GM12878 (cell line): ENCODE results near the gene BAZ2A. TPM values are rescaled to one million over a fixed set of nuclear protein-coding genes. Genes with fewer than 3 reads are reported as not detected.

Source experiments
- BCL11A ChIP-seq: IDR thresholded peaks from 2 replicates; pipeline ENCODE4 v1.6.1; 2011; ENCODE audit warnings: low read depth, low read length
- CHD4 ChIP-seq: fragments of 200-600 bp; sonication (generic); IDR thresholded peaks from 2 replicates; pipeline ENCODE4 v1.6.1; 2016; ENCODE audit warnings: mild to moderate bottlenecking
- ESRRA ChIP-seq: IDR thresholded peaks from 2 replicates; pipeline ENCODE4 v1.6.1; 2012; ENCODE audit warnings: mild to moderate bottlenecking, low read length, improper control_type of control experiment
- IKZF2 ChIP-seq, 2 experiments: fragments of 450-650 bp; IDR thresholded peaks; 2 replicates each; pipeline ENCODE4 v1.6.1; 2017; ENCODE audit warnings: mild to moderate bottlenecking in 2 of 2, moderate library complexity in 2 of 2
- RB1 ChIP-seq: fragments of 450-650 bp; formaldehyde crosslinking; IDR thresholded peaks from 2 replicates; pipeline ENCODE4 v1.6.1; 2017; ENCODE audit warnings: mild to moderate bottlenecking, borderline replicate concordance
- SIN3A ChIP-seq: IDR thresholded peaks from 2 replicates; pipeline ENCODE4 v1.6.1; 2012; ENCODE audit warnings: low read depth, low read length, improper control_type of control experiment
- SMARCA5 ChIP-seq: fragments of 450-650 bp; IDR thresholded peaks from 2 replicates; pipeline ENCODE4 v1.6.1; 2017; ENCODE audit warnings: mild to moderate bottlenecking
- SP1 ChIP-seq: IDR thresholded peaks from one replicate; pipeline ENCODE4 v1.6.1; 2011; ENCODE audit warnings: low read depth, low read length
- SUPT20H ChIP-seq: IDR thresholded peaks from 2 replicates; pipeline ENCODE4 v1.6.1; 2011; ENCODE audit warnings: low read depth, mild to moderate bottlenecking, low read length, moderate library complexity, borderline replicate concordance; ENCODE audit not compliant: control insufficient read depth
- SUZ12 ChIP-seq: fragments of 200-600 bp; sonication (generic); IDR thresholded peaks from one replicate; pipeline ENCODE4 v1.6.1; 2018; ENCODE audit warnings: antibody characterized with exemption, mild to moderate bottlenecking; ENCODE audit not compliant: unreplicated experiment
- TBL1XR1 ChIP-seq: IDR thresholded peaks from 2 replicates; pipeline ENCODE4 v1.6.1; 2012; ENCODE audit warnings: low read depth, low read length, improper control_type of control experiment
- ZNF217 ChIP-seq: fragments of 450-650 bp; IDR thresholded peaks from 2 replicates; pipeline ENCODE4 v1.6.1; 2017; ENCODE audit warnings: antibody characterized with exemption, mild to moderate bottlenecking
- polyA plus RNA-seq, 11 experiments: library from polyadenylated mRNA; depleted of rRNA in 4 of 11; unstranded in 6 of 11; stranded (reverse) in 5 of 11; fragments of >200 nt; fragmentation: Nextera tagmentation in 4 of 11; fragmentation: Illumina TruSeq in 1 of 11; extraction: Ambion mirVana in 4 of 11; extraction: Trizol in 1 of 11; gene quantifications; 1 replicate in 1 of 11; 2 replicates in 10 of 11; pipeline versions ENCODE4 v1.2.1 to v1.2.3, GENCODE V29; 2011 to 2016; ENCODE audit warnings: inconsistent platforms in 2 of 11, missing spikeins in 2 of 11, low read depth in 1 of 11
- total RNA-seq, 4 experiments: library from RNA; depleted of rRNA in 3 of 4; stranded (reverse); fragments of >200 nt in 3 of 4; fragmentation: Illumina TruSeq in 1 of 4; extraction: Trizol in 1 of 4; gene quantifications; 2 replicates each; pipeline versions ENCODE4 v1.2.1 to v1.2.3, GENCODE V29; 2013 to 2021
- TF ChIP-seq, protein P1 (sequence below): IDR thresholded peaks from 2 replicates; pipeline ENCODE4 v1.6.1; 2012; ENCODE audit warnings: mild to moderate bottlenecking, low read depth, low read length
- TF ChIP-seq, protein P2 (sequence below): IDR thresholded peaks from 2 replicates; pipeline ENCODE4 v1.6.1; 2012; ENCODE audit warnings: low read length, inconsistent platforms
- TF ChIP-seq, protein P3 (sequence below): IDR thresholded peaks from 2 replicates; pipeline ENCODE4 v1.6.1; 2011; ENCODE audit warnings: borderline replicate concordance, low read depth, mild to moderate bottlenecking, moderate library complexity, mixed read lengths, low read length; ENCODE audit not compliant: insufficient read depth; ENCODE audit errors: extremely low read length
- TF ChIP-seq, protein P4 (sequence below): fragments of 450-650 bp; IDR thresholded peaks from 2 replicates; pipeline ENCODE4 v1.6.1; 2017; ENCODE audit warnings: low read depth, mild to moderate bottlenecking, moderate library complexity

The BAZ2A gene
- total and polyA plus RNA-seq, 10 of the 15 experiments (the other 5 are each of a cell fraction or from before 2014, with no cell fraction given): 4.8 to 90.2 (median 29.9) TPM

DNA sequence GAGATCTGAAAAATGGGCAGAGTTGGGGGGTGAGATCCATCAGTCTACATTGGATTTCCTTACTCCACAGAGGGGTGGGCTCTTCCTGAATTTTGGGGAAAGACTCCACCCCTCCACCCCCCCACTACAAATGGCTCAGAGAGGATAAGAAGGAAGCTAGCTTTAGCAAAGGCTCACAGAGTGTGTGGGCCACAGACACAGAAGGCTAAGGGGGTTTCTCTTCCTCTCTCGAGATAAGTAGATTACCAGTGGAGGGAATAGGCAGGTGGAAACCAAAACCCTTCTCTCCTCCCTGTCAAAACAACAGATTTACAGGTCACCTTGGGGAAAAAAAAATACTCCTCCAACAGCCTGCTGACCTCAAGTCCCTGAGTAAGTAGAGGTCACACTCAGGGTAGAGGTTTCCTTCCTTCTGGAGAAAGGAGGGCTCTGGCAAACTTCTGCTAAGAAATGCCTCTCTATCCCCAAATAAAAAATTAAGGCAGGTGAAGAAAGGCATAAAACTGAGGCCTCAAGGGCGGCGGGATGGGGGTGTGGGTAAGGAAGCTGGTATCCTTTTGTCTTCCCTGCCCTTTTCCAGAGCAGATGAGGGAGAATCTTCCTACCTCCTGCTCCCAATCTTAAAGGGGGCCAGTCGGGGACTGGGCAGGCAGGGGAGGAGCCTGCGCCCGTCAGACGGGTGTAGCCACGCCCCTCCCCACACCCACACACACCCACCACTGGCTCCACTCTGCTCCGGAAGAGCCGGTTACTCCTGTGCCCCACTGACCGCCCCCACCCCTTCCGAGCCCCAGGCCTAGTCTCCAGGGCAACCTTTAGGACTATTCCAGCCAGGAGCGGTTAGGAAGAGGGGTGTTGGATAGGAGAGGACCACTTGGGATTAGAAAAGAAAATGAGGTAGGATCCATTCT, 1.9 kb upstream of the BAZ2A start (continued):
- TF ChIP-seq, protein P1, sequence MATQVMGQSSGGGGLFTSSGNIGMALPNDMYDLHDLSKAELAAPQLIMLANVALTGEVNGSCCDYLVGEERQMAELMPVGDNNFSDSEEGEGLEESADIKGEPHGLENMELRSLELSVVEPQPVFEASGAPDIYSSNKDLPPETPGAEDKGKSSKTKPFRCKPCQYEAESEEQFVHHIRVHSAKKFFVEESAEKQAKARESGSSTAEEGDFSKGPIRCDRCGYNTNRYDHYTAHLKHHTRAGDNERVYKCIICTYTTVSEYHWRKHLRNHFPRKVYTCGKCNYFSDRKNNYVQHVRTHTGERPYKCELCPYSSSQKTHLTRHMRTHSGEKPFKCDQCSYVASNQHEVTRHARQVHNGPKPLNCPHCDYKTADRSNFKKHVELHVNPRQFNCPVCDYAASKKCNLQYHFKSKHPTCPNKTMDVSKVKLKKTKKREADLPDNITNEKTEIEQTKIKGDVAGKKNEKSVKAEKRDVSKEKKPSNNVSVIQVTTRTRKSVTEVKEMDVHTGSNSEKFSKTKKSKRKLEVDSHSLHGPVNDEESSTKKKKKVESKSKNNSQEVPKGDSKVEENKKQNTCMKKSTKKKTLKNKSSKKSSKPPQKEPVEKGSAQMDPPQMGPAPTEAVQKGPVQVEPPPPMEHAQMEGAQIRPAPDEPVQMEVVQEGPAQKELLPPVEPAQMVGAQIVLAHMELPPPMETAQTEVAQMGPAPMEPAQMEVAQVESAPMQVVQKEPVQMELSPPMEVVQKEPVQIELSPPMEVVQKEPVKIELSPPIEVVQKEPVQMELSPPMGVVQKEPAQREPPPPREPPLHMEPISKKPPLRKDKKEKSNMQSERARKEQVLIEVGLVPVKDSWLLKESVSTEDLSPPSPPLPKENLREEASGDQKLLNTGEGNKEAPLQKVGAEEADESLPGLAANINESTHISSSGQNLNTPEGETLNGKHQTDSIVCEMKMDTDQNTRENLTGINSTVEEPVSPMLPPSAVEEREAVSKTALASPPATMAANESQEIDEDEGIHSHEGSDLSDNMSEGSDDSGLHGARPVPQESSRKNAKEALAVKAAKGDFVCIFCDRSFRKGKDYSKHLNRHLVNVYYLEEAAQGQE: no peak
- peak; percentile 77; the same call in 1 of the 2 replicates for TF ChIP-seq ESRRA
- TF ChIP-seq, protein P2, sequence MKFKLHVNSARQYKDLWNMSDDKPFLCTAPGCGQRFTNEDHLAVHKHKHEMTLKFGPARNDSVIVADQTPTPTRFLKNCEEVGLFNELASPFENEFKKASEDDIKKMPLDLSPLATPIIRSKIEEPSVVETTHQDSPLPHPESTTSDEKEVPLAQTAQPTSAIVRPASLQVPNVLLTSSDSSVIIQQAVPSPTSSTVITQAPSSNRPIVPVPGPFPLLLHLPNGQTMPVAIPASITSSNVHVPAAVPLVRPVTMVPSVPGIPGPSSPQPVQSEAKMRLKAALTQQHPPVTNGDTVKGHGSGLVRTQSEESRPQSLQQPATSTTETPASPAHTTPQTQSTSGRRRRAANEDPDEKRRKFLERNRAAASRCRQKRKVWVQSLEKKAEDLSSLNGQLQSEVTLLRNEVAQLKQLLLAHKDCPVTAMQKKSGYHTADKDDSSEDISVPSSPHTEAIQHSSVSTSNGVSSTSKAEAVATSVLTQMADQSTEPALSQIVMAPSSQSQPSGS: no peak
- TF ChIP-seq SP1: peak; percentile 42
- TF ChIP-seq RB1: no peak
- no peak for TF ChIP-seq SUPT20H
- TF ChIP-seq SIN3A: no peak
- peak in 1 of 2 experiments; percentile 39; a peak in 2 of 4 replicates for TF ChIP-seq IKZF2 (IDR thresholded peaks at IDR 0.05)
- no peak; the same call in 1 of the 2 replicates for TF ChIP-seq SMARCA5
- TF ChIP-seq, protein P3, sequence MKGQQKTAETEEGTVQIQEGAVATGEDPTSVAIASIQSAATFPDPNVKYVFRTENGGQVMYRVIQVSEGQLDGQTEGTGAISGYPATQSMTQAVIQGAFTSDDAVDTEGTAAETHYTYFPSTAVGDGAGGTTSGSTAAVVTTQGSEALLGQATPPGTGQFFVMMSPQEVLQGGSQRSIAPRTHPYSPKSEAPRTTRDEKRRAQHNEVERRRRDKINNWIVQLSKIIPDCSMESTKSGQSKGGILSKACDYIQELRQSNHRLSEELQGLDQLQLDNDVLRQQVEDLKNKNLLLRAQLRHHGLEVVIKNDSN: no peak
- TF ChIP-seq TBL1XR1: no peak; the same call in 1 of the 2 replicates
- no peak for TF ChIP-seq ZNF217
- no peak for TF ChIP-seq SUZ12
- no peak for TF ChIP-seq BCL11A
- TF ChIP-seq, protein P4, sequence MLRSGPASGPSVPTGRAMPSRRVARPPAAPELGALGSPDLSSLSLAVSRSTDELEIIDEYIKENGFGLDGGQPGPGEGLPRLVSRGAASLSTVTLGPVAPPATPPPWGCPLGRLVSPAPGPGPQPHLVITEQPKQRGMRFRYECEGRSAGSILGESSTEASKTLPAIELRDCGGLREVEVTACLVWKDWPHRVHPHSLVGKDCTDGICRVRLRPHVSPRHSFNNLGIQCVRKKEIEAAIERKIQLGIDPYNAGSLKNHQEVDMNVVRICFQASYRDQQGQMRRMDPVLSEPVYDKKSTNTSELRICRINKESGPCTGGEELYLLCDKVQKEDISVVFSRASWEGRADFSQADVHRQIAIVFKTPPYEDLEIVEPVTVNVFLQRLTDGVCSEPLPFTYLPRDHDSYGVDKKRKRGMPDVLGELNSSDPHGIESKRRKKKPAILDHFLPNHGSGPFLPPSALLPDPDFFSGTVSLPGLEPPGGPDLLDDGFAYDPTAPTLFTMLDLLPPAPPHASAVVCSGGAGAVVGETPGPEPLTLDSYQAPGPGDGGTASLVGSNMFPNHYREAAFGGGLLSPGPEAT: peak; percentile 58
- TF ChIP-seq CHD4: no peak
